Stimulated activated CD4-positive, alpha-beta T cell treated with anti-CD3 and anti-CD28 coated beads, TNF-alpha, amount 100 ng/mL, for 1 hour (primary cell): ENCODE results near the gene STK39.

Experiments used
- DNase-seq, 3 donors: peaks; one replicate each; pipeline ENCODE4 v3.0.0-alpha.2; 2020; ENCODE audit warnings: low read depth in 3 of 3, low spot score in 1 of 3

Gene STK39

GRCh38 chr2:168244318-168244717 lies 3.1 kb downstream of the STK39 start:
- DNase-seq = no peak

- no peak for DNase-seq
Observed at GRCh38 chr2:168243061-168243460, 4.3 kb downstream of the STK39 start.

- DNase-seq = no peak
Observed at GRCh38 chr2:168241746-168242145, 5.6 kb downstream of the STK39 start.

GRCh38 chr2:168241208-168241607 lies 6.2 kb downstream of the STK39 start:
- no peak for DNase-seq

GRCh38 chr2:168239281-168239680 lies 8.1 kb downstream of the STK39 start:
- no peak for DNase-seq

- DNase-seq = no peak
Observed at GRCh38 chr2:168237741-168238140, 9.7 kb downstream of the STK39 start.

GRCh38 chr2:168234407-168235085 lies 12.8 kb downstream of the STK39 start:
- no peak for DNase-seq

- DNase-seq = no peak
Observed at GRCh38 chr2:168233726-168234406, 13.5 kb downstream of the STK39 start.

GRCh38 chr2:168233166-168233565 lies 14.2 kb downstream of the STK39 start:
- no peak for DNase-seq

- DNase-seq = no peak
Observed at GRCh38 chr2:168231609-168232241, 15.7 kb downstream of the STK39 start.

GRCh38 chr2:168230389-168230788 lies 17.0 kb downstream of the STK39 start:
- DNase-seq = no peak

- no peak for DNase-seq
Observed at GRCh38 chr2:168224346-168224745, 23.0 kb downstream of the STK39 start.

GRCh38 chr2:168222088-168222487 lies 25.3 kb downstream of the STK39 start:
- no peak for DNase-seq

GRCh38 chr2:168220965-168221819 lies 26.2 kb downstream of the STK39 start:
- DNase-seq = no peak

GRCh38 chr2:168217920-168218319 lies 29.5 kb downstream of the STK39 start:
- DNase-seq = no peak

GRCh38 chr2:168216351-168217005 lies 30.9 kb downstream of the STK39 start:
- DNase-seq = no peak

GRCh38 chr2:168215813-168216212 lies 31.6 kb downstream of the STK39 start:
- no peak for DNase-seq

GRCh38 chr2:168212866-168213265 lies 34.5 kb downstream of the STK39 start:
- DNase-seq = no peak

GRCh38 chr2:168212167-168212566 lies 35.2 kb downstream of the STK39 start:
- no peak for DNase-seq

GRCh38 chr2:168211664-168212163 lies 35.7 kb downstream of the STK39 start:
- DNase-seq = no peak
